Gastroesophageal sphincter (tissue), 4 donors: ENCODE measurements around the gene CRYBG3. TPM values are rescaled to one million over a fixed set of nuclear protein-coding genes. Genes with fewer than 3 reads are reported as not detected.

Experiments used
- ATAC-seq: fragments of 150-250 bp; one replicate; pipeline ENCODE4 v1.9.1; 2016; ENCODE audit warnings: mild to moderate bottlenecking, moderate library complexity
- H3K27ac ChIP-seq, 4 donors: fragments of 200-600 bp; sonication (generic) in 3 of 4; 1 replicate in 3 of 4; 2 replicates in 1 of 4; pipeline ENCODE4 v1.5.1; 2016 to 2019
- H3K27me3 ChIP-seq: fragments of 200-600 bp; sonication (generic); one replicate; pipeline ENCODE4 v1.5.1; 2019
- H3K36me3 ChIP-seq, 2 donors: fragments of 200-600 bp; sonication (generic); one replicate each; pipeline ENCODE4 v1.5.1; 2019; ENCODE audit warnings: control low read depth in 1 of 2
- H3K4me1 ChIP-seq, 3 donors: fragments of 200-600 bp; sonication (generic); 1 replicate in 2 of 3; 2 replicates in 1 of 3; pipeline ENCODE4 v1.5.1; 2016 to 2019; ENCODE audit warnings: control low read depth in 2 of 3
- H3K4me3 ChIP-seq, 2 donors: fragments of 200-600 bp; sonication (generic); one replicate each; pipeline ENCODE4 v1.5.1; 2019; ENCODE audit warnings: mild to moderate bottlenecking in 1 of 2, moderate library complexity in 1 of 2
- H3K9me3 ChIP-seq, 3 donors: fragments of 200-600 bp; sonication (generic); one replicate each; pipeline ENCODE4 v1.5.1; 2017 to 2019; ENCODE audit warnings: control low read depth in 2 of 3
- EP300 ChIP-seq: sonication (generic); formaldehyde crosslinking; IDR thresholded peaks from one replicate; pipeline ENCODE4 v1.6.1; 2017; ENCODE audit warnings: antibody characterized with exemption, mild to moderate bottlenecking
- POLR2A ChIP-seq, 2 donors: fragments of 450-650 bp; IDR thresholded peaks; one replicate each; pipeline ENCODE4 v1.6.1; 2017; ENCODE audit warnings: antibody characterized with exemption in 2 of 2, mild to moderate bottlenecking in 2 of 2, moderate library complexity in 1 of 2
- POLR2AphosphoS5 ChIP-seq: sonication (generic); formaldehyde crosslinking; IDR thresholded peaks from one replicate; pipeline ENCODE4 v1.6.1; 2017; ENCODE audit warnings: antibody characterized with exemption
- WGBS, 2 donors: methylation state at CpG; one replicate each; pipeline ENCODE4 v1.1.5; 2018; ENCODE audit warnings: low coverage in 1 of 2; 5-methylcytosine and 5-hydroxymethylcytosine counted together
- total RNA-seq, 4 donors: library from RNA; depleted of rRNA; stranded (reverse); fragments of >200 nt; gene quantifications; one replicate each; pipeline ENCODE4 v1.1.0, GENCODE V29; 2016
- TF ChIP-seq, protein P1 (sequence below), 4 experiments: fragments of 200-600 bp in 2 of 4; fragments of 450-650 bp in 2 of 4; sonication (generic) in 1 of 4; IDR thresholded peaks; one replicate each; pipeline ENCODE4 v1.5.1; 2017 to 2019; ENCODE audit warnings: antibody characterized with exemption in 4 of 4, mild to moderate bottlenecking in 2 of 4, moderate library complexity in 2 of 4

The CRYBG3 gene
- total RNA-seq, 4 donors from 2014 or later, result 22.2 to 52.4 (median 28.9) TPM

DNA sequence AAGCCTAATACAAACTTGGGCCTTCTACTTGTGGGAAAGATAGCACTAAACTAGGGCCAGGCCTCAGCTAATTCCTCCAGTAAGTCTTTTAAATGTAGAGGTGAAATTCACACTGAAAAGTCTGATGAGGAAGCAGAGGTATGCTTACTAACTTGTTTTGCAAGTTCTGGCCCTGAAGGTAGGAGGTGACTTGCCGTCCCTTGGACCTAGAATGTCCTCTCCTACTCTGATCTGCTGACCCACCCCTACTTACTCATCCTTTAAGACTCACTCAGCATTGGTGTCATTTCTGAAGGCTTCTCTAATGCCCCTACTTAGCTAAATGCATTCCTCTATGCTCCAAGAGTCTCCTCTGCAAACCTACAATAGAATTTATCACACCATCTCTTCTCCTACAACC, 131.1 kb downstream of the CRYBG3 start:
- 80 to 100% methylated on average over 1 of the region's 1 CpG for WGBS, 2 donors
- peaks cover 0 to 81% of the 10 kb centered on the region in 2 donors for H3K36me3 ChIP-seq
- TF ChIP-seq POLR2AphosphoS5 (no peak), POLR2A (IDR thresholded peaks at IDR 0.05) (no peak), EP300 (no peak)
- TF ChIP-seq, protein P1, sequence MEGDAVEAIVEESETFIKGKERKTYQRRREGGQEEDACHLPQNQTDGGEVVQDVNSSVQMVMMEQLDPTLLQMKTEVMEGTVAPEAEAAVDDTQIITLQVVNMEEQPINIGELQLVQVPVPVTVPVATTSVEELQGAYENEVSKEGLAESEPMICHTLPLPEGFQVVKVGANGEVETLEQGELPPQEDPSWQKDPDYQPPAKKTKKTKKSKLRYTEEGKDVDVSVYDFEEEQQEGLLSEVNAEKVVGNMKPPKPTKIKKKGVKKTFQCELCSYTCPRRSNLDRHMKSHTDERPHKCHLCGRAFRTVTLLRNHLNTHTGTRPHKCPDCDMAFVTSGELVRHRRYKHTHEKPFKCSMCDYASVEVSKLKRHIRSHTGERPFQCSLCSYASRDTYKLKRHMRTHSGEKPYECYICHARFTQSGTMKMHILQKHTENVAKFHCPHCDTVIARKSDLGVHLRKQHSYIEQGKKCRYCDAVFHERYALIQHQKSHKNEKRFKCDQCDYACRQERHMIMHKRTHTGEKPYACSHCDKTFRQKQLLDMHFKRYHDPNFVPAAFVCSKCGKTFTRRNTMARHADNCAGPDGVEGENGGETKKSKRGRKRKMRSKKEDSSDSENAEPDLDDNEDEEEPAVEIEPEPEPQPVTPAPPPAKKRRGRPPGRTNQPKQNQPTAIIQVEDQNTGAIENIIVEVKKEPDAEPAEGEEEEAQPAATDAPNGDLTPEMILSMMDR (IDR thresholded peaks at IDR 0.05), result no peak
- no peaks in the 10 kb centered on the region for H3K27me3 ChIP-seq
- no peak overlapping the region for H3K4me3 ChIP-seq
- no peak for ATAC-seq
- H3K27ac ChIP-seq, result no peak overlapping the region
- no peaks in the 10 kb centered on the region for H3K9me3 ChIP-seq
- H3K4me1 ChIP-seq, result no peaks in the 10 kb centered on the region

DNA sequence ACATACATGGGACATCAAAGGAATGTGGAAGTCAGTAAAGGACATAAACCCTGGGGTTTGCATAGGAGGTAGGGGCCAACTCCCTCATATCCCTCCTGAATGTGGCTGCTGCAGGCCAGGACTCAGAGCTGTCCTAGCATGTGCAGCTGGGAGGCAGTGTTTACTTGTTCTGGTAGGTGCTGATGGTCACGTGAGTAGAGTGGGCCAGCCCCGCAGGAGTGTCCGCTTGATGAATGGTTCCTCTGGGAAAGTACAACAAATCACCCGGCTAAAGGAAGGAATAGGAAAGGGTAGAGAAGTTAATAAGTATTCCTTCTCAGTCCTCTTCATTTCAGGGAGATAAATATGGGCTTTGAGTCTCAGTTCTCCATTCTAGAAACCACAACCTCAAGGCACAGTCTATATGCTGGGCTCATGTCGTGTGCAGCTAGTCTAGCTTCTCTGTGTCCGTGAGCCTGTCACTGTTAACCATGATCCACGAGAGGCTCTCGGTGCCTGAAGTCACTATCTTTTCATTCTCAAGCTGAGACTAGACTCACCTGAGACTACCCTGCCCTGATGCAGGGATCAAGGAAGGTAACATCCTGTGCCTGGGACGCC, 132.5 kb downstream of the CRYBG3 start:
- Histone ChIP-seq H3K36me3 (peaks cover 0 to 77% of the 10 kb centered on the region in 2 donors), H3K27me3 (no peaks in the 10 kb centered on the region), H3K4me1 (peaks cover 0 to 8% (median 0%) of the 10 kb centered on the region in 3 donors), H3K9me3 (no peaks in the 10 kb centered on the region), H3K27ac (no peak overlapping the region), H3K4me3 (no peak overlapping the region)
- ATAC-seq, result no peak
- TF ChIP-seq POLR2A (IDR thresholded peaks at IDR 0.05), result no peak
- TF ChIP-seq, protein P1 (IDR thresholded peaks at IDR 0.05), result peak in 1 of 4 experiments; percentile 22
- TF ChIP-seq EP300, result no peak
- TF ChIP-seq POLR2AphosphoS5, result no peak
- 65 to 75% methylated on average over 2 to 6 of the region's 9 CpGs for WGBS, 2 donors

DNA sequence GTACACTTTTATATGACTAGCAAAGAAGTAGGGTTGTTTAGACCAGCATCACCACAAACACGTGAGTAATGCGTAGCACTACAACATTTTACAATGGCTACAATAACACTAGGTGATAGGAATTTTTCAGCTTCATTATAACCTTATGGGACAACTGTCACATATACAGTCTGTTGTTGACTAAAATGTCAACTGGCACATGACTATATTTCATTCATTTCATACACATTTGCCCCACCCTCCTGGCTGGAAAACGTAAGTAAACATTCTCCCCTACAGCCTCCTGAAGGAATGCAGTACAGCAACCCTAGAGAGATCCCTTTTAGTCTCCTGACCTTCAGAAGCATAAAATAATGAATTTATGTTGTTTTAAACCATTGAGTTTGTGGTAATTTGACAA, 134.2 kb downstream of the CRYBG3 start:
- H3K4me1 ChIP-seq, result peaks cover 0 to 8% (median 0%) of the 10 kb centered on the region in 3 donors
- no peak for TF ChIP-seq POLR2A (IDR thresholded peaks at IDR 0.05)
- TF ChIP-seq EP300, result no peak
- TF ChIP-seq POLR2AphosphoS5, result no peak
- TF ChIP-seq, protein P1 (IDR thresholded peaks at IDR 0.05), result no peak
- H3K27ac ChIP-seq, result no peak overlapping the region
- H3K4me3 ChIP-seq, result no peak overlapping the region
- WGBS, 2 donors, result 93 to 94% methylated on average over 3 of the region's 3 CpGs
- no peak for ATAC-seq
- peaks cover 0 to 72% of the 10 kb centered on the region in 2 donors for H3K36me3 ChIP-seq
- H3K27me3 ChIP-seq, result no peaks in the 10 kb centered on the region
- H3K9me3 ChIP-seq, result no peaks in the 10 kb centered on the region

DNA sequence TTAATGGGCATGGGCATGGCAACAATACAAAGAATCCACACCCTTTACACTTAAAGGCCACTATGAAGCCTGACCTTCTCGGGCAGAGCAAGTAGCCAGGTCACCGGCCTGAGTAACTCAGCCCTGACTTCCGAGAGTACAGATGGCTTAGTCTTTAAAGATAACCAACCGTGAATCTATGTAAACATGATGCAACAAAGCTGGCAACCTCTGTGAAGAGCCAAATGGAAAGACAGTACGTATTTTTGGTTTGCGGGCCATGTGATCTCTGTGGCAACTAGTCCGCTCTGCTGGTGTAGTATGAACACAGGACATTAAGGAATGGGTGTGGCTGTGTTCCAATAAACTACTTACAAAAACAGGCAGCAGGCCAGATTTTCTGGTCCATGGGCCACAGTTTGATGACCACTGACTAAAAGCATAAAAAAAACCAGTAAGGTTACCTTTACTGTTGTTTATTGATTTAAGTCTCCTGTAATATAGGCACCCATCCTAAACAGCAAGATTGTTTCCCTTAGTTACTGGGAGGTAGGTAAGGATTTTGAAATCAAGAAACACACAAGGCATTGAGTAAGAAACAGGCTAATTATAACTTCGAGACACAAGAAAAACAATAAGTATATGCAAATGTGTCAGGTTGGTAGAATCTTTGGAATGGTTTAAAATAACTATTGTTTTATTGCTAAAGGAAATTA, 136.0 kb downstream of the CRYBG3 start:
- Histone ChIP-seq H3K9me3 (no peaks in the 10 kb centered on the region), H3K27ac (no peak overlapping the region), H3K4me1 (peaks cover 0 to 8% (median 0%) of the 10 kb centered on the region in 3 donors), H3K27me3 (no peaks in the 10 kb centered on the region), H3K4me3 (no peak overlapping the region), H3K36me3 (peaks cover 0 to 59% of the 10 kb centered on the region in 2 donors)
- ATAC-seq, result peak; percentile 46
- no peak for TF ChIP-seq POLR2A (IDR thresholded peaks at IDR 0.05)
- no peak for TF ChIP-seq EP300
- TF ChIP-seq, protein P1 (IDR thresholded peaks at IDR 0.05), result no peak
- TF ChIP-seq POLR2AphosphoS5, result no peak
- 73 to 75% methylated on average over 5 to 6 of the region's 8 CpGs for WGBS, 2 donors

DNA sequence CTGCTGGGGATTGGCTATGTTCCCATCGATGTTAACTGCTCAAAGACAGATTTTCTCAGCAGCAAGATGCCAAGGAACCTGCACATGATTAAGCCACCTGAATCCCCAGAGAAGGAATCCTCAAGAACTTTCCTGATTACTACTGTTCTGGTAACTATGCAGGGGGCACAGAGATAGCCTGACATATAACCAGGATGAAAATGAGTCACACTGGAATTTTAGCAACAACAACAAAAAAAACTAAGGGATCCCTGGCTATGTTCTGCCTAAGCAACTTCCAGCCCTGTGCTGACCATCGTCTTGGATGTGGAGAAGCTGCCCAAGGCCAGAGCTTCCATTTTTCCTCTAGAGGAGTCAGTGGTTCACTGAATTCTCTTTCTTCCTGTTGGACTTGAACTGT, 136.6 kb downstream of the CRYBG3 start:
- no peak for TF ChIP-seq POLR2A (IDR thresholded peaks at IDR 0.05)
- TF ChIP-seq, protein P1 (IDR thresholded peaks at IDR 0.05), result no peak
- TF ChIP-seq POLR2AphosphoS5, result no peak
- no peak for TF ChIP-seq EP300
- 62 to 89% methylated on average over 2 of the region's 2 CpGs for WGBS, 2 donors
- Histone ChIP-seq H3K27ac (no peak overlapping the region), H3K4me1 (peaks cover 0 to 8% (median 0%) of the 10 kb centered on the region in 3 donors), H3K27me3 (no peaks in the 10 kb centered on the region), H3K9me3 (no peaks in the 10 kb centered on the region), H3K36me3 (peaks cover 0 to 56% of the 10 kb centered on the region in 2 donors), H3K4me3 (no peak overlapping the region)
- ATAC-seq, result no peak
